ENCODE measurements around the gene ARID4B.
"Not testable (repeated sequence)": the region's sequence is repeated elsewhere in the genome, so short reads cannot be mapped to it uniquely, and the experiment has no call there.

The ARID4B gene

DNA sequence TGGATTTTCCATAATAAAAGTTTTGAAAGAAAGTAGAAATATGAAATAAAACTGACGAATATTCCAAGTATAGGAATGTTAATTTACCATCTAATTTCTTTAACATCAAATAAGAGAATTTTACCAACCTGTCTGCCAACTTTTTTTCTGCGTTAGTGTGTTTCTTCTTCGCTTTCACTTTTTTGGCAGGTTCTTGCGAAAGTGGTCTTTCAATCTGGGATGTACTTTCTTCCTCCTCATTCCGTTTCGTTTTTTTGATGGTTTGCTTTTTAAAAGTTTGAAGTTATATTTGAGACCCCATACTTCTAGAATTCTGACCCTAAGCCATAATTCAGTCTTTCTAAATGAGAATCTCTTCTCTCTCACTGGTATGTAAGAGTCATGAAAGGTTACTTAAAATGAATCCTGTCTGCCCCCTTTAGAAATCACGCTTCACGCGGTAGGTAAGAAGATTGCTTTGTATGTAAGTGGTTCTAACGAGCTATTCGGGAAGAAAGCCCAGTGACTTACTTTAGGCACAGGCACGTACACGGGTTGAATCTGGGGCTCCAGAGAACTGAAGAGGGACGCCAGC is 167.5 kb downstream of the ARID4B start:
- DNase-seq (ENCODE audit: low spot score) = no peak

DNA sequence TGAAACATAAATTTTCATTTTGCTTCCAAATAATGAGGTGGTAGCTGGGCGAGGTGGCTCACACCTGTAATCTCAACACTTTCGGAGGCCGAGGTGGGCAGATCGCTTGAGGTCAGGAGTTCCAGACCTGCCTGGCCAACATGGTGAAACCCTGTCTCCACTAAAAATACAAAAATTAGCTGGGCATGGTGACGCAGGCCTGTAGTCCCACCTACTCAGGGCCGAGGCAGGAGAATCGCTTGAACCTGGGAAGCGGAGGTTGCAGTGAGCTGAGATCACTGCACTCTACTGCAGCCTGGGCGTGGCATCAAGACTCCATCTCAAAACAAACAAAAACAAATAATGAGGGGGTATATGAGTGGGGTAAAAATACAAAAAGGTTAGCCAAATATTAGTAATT is 168.0 kb downstream of the ARID4B start:
- not testable (repeated sequence) for DNase-seq (ENCODE audit: low spot score)

DNA sequence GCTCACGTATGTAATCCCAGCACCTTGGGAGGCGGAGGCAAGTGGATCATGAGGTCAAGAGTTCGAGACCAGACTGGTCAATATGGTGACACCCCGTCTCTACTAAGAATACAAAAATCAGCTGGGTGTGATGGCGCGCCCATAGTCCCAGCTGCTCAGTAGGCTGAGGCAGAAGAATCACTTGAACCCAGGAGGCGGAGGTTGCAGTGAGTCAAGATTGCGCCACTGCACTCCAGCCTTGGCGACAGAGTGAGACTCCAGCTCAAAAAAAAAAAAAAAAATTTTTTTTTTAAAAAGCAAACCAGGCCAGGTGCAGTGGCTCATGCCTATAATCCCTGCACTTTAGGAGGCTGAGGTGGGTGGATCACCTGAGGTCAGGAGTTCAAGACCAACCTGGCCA is 168.7 kb downstream of the ARID4B start:
- DNase-seq (ENCODE audit: low spot score) = not testable (repeated sequence)

DNA sequence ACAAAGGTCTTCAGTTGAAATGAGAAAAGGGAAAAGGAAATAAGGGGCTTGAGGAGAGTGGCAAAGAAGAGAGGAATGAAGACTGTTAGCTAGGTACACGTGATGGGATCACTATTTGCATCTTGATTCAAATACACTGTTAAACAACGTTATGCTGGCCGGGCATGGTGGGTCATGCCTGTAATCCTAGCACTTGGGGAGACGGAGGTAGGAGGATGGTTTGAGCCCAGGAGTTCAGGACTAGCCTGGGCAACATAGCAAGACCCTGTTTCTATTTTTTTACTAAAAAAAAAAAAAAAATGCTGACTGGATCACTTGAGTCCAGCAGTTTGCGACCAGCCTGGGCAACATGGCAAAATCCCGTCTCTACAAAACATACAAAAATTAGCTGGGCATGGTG is 169.3 kb downstream of the ARID4B start:
- DNase-seq (ENCODE audit: low spot score) = no peak

DNA sequence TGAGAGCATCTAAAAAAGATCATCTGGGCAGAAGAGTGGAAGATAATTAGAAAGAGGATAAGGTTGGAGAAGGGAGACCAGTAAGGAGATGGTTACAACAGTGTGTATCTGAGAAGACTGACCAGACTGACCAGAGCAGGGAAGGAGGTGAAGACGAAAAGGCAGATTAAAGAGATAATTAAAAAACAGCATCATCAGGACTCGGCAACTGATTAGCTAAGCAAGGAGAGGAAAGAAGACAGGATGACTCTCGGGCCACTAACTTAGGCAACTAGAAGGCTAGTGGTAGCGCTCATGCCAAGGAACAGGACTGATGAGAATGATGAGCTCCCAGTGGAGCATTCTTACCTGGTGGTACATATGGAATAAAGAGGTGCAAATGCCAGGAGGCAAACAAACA is 170.8 kb downstream of the ARID4B start:
- DNase-seq (ENCODE audit: low spot score) = no peak

DNA sequence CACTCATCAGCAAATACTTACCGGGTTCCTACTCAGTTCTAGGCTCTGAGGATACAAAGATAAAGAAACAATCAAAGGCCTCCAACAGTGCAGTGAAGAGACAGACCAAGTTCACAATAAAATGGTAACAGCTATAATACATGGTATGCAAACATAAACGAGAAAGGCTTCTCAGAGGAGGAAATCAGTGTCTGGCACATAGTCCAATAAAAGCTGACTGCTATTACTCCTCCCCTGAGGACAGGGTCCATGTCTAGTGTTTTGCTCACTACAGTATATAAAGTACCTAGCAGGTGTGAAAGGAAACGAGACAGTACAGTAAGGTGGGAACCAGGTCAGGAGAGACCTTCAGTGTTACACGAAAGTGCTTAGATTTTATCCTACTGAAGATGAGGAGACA is 171.2 kb downstream of the ARID4B start:
- no peak for DNase-seq (ENCODE audit: low spot score)

DNA sequence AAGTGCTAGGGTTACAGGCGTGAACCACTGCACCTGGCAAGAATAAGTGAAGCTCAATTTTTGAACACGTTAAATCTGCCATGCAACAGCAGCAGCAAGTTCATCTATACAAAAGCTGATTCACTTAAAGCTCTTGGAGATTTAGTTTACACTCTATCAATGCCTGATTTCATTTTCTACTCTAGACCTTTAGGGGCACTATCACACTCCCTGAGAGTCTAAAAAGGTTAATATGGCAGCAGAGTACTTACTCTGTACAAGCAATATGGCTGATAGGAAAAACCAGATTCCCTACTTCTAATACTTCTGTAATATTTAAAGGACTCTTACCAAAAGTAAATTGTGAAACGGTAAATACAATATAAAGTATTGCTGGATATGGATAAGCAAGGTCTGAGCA is 171.7 kb downstream of the ARID4B start:
- no peak for DNase-seq (ENCODE audit: low spot score)

DNA sequence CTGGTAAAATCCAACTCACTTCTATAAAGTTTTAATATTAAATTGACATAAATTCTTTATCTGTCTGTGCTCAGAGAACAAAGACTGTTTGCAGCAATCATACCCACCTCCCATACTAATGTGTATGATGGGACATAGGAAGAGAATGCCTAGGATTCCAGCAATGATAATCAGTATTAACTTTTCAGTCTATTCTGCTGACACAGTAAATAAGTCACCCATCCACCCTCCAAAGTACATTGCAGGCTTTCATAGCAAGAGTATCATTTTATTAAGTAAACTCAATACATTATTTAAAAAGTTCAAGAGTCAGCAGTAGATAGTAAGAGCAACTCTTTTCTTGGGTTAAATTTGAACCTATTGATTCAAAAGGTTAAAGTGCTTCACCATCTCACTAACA is 175.7 kb downstream of the ARID4B start:
- no peak for DNase-seq (ENCODE audit: low spot score)

DNA sequence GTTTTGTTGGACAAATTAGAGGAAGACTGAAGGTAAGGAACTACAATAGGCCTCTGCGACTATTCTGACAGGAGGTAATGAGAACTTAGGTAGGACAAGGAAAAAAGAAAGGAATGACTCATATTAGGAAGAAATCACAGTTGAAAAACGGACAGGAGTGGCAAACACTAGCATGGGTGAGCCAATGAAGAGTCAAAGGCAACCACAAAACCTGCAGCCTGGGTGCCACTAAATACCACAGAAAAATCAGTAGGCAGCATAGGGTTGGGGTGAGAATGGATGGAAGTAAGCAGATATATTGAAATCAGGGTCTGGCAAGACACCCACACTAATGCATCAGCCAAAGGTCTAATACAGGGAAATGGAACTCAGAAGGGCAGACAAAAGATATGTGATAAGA is 176.9 kb downstream of the ARID4B start:
- DNase-seq (ENCODE audit: low spot score) = no peak

DNA sequence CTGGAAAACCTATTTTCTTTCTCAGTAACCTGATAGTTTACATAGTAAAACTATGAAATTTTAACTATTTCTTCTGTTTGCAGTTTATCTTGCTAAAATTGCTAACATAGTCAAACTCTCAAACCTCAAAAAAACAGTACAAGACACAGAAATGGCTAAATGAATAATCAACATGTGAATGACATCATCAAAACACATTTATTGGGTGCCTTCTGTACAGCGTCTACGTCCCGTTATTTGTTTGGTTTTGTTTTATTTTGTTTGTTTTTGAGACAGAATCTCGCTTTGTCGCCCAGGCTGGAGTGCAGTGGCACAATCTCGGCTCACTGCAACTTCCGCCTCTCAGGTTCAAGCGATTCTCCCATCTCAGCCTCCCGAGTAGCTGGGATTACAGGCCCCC is 178.2 kb downstream of the ARID4B start:
- no peak for DNase-seq (ENCODE audit: low spot score)

DNA sequence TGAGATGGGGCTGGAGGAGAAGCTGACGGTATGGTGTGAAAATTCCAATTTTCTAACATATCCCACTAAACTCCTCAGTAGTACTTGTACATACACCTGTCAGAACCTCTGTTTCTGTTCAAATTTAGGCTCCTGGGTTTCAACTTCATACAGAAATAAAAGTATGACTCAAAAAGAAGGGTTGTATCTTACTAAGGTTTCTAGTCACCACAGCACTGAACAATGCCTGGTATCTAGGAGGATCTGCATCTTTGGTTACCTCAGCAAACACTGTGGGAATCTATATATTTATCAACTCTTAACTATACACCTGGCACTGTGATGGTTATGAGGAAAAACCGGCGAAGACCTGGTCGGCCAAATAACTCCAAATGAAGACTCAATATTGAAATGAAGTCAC is 180.7 kb downstream of the ARID4B start:
- DNase-seq (ENCODE audit: low spot score) = no peak

DNA sequence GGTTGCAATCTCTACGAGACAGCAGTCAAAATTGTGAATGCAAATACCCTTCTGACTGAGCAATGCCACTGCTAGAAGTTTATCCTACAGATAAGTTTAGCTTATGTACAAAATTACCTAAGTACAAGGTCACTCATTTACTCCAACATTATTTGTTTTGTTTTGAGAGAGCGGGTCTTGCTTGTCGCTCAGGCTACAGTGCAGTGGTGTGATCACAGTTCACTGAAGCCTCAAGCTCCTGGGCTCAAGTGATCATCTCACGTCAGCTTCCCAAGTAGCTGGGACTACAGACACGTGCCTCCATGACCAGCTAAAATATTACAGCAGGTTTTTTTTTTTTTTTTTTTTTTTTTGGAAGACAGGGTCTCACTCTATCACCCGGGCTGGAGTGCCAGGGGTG is 182.3 kb downstream of the ARID4B start:
- no peak for DNase-seq (ENCODE audit: low spot score)

DNA sequence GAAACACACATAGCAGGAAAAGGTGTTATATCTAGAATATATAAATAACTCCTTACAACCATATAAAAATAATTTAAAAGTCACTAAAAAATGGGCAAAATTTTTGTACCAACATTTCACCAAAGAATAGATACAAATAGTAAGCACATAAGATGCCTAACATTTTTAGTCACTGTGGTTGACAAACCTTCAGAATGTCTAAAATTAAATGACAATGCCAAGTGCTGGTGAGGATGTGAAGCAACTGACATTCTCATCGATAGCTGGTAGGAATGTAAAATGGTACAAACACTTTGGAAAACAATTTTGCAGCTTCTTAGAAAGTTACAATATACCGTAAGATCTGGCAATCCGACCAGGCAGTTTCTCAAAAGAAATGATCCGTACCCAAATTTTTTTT is 185.0 kb downstream of the ARID4B start:
- DNase-seq (ENCODE audit: low spot score) = no peak

DNA sequence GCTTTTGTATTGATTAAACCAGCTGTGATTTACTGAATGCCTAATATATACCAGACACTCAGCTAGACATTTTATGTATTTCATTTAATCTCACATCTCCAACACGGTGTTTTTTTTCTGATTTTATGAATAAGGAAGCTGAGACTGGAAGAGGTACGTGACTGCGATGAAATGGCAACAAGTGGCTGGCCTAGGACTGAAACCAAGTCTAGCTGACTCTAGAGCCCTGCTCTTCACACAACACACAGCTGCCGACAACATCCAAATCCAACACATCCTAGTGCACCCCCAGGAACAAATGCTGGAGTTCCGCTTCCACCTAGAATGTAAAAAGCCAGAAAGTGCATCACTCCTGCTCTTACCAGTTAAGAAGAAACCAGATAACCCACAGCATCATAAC is 188.7 kb downstream of the ARID4B start:
- DNase-seq (ENCODE audit: low spot score) = no peak

DNA sequence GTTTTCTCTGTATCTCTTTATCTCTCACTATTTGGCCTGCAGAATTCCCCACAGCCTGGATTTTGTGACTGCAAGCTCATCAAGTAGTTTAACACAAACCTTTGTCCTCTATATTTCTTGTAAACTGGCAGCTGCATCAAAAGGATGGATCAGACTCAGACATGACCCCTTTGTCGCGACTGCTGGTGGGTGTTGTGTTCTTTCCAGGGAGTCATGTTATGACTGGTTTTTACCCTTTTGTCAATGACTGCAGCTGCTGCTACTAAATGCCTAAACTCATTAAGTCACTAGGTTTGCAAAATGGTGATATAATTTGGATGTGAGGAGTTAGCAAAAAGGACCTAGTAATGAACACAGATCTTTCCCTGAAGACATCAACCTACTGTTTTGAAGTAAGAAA is 189.2 kb downstream of the ARID4B start:
- no peak for DNase-seq (ENCODE audit: low spot score)

DNA sequence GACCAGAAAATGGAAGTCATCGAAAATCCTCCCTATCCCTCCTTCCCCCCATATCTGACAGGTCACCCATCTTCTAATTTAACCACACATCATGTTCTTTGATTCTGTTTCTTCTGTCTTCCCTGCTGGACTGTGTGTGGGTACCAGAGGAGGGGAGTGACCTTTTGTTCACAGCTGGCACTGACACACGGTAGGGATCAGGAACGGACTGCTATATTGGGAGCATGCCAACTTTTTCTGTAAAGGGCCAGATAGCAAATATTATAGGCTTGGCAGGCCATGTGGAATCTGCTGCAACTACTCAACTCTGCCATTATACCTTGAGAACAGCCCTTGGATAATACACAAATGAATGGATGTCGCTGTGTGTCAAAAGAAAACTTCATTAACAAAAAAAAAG is 191.9 kb downstream of the ARID4B start:
- DNase-seq (ENCODE audit: low spot score) = no peak

DNA sequence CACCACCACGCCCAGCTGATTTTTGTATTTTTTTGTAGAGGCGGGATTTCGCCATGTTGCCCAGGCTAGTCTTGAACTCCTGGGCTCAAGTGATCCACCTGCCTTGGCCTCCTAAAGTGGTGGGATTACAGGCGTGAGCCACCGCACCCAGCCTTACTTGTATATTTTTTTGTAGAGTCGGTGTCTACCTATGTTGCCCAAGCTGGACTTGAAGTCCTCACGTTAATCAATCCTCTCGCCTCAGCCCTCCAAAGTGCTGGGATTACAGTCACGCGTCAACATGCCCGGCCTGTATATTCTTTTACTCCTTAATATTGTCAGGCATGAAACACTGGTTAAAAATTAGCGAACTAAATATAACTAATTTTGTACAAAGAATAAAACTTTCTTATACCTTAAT is 193.8 kb downstream of the ARID4B start:
- no peak for DNase-seq (ENCODE audit: low spot score)

DNA sequence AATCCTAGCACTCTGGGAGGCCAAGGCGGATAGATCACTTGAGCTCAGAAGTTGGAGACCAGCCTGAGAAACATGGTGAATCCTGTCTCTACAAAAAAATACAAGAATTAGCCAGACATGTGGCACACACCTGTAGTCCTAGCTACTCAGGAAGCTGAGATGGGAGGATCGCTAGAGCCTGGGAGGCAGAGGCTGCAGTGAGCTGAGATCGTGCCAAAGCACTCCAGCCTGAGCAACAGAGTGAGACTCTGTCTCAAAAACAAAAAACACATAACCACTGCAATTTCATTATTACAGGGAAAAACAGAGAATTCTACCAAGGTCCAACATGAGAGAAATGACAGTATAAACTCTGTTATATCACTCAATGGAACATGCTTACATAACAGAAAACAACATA is 194.9 kb downstream of the ARID4B start:
- DNase-seq (ENCODE audit: low spot score) = no peak

DNA sequence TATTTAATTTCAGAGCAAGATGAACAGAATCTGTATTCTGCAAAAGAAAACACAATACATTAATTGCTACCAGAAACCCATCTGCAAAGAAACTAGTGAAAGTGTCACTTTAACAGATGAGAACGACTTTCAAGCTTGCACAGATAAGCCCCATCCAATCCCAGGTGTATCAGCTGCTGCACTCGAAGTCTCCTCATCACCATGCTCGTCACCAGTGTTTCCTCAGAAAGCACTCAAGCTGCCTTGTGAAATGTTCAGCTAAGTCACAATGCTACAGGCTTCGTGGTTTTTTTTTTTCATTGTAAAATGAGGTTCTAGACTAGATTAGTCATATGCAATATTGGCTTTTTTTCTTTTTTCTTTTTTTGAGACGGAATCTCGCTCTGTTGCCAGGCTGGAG is 196.0 kb downstream of the ARID4B start:
- no peak for DNase-seq (ENCODE audit: low spot score)

DNA sequence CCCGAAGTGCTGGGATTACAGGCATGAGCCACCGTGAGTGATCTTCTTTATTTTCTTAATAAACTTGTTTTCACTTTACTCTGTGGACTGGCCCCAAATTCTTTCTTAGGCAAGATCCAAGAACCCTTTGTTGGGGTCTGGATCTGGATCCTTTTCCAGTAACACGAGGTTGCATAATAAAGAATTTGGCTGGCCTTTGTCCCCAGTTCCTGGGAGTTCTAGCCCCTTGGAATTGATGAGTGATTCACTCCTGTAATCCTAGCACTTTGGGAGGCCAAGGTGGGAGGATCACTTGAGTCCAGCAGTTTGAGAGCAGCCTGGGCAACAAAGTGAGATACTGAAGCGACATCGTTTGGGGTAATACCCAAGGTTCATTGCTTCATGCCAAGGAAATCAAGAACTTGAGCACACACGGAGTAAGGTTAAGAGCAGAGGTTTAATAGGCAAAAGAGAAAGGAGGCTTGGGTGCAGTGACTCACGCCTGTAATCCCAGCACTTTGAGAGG is 197.2 kb downstream of the ARID4B start:
- no peak for DNase-seq (ENCODE audit: low spot score)

DNA sequence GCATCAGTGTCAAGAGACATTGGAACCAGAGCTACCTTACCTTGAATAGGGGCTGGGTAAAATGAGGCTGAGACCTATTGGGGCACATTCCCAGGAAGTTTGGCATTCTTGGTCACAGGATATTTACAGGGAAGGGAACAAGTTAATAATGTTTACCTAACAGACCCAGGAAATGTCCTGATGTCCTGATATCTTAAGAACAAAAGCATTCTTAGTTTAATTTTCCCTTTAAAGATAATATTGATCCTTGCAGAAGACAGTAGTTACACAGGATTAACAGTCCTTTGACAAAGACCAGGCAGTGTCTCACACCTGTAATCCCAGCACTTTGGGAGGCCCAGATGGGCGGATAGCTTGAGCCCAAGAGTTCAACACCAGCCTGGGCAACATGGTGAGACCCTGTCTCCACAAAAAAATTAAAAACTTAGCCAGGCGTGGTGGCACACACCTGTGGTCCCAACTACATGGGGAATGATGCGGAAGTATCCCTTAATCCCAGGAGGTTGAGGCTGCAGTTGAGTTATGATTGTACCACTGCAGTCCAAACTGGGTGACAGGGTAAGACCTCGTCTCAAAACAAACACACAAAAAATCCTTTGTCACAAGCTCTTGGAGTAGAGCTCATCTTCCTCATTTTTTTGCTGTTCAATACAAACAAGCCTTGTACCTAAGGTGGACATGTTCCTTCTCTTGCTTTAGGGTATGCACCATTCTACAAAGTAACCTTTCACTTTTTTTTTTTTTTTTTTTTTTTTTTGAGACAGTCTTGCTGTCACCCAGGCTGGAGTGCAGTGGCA is 198.0 kb downstream of the ARID4B start:
- no peak for DNase-seq (ENCODE audit: low spot score)

DNA sequence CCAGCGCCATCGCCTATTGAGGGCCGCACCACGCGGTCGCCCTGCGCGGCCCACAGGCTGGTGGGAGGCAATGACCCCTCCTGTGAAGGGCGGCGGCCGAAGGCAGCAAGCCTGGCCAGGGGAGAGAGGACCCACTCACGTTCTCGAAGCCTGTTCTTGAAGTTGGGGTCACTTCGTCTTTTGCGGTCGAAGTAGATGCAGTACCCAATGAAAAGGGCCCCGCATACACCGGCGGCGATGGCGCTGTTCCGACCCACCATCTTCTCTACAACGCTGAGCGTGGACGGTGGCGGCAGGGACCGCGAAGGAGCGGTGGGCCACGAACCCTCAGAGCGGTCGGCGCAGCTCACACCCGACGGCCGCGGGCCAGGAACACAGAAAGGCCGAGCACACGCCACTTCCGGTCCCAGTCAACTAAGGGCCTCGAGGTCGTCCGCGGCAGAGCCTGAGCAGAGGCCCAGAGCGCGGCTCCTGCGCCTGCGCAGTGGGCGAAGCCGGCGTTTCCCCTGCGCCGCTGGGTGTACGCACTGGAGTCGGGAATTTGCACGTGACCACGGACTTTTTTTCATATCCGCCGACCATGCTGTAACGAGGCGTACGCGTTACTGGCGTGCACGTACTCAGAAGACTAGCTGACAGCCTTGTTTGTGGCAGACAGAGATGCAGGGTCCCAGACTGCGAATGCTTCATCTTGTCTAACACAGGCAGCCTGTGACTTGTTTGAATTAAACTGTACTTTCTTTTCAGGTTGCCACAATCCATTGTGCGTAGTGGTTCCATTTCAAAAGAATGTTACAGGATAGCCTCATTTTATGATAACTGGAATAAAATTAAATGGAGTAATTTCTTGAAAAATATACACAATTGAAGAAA is 199.3 kb downstream of the ARID4B start, which contains the start of gene TOMM20:
Gene TOMM20, minus strand, starts transcription at position 382 of the 873 bp plus-strand sequence. Its CDS starts 122 bp downstream, at position 260.
- DNase-seq (ENCODE audit: low spot score) = peak; percentile 96
